Prostate gland (tissue), 2 donors: Measurements from ENCODE around the gene CCDC182. TPM values are rescaled to one million over a fixed set of nuclear protein-coding genes. Genes with fewer than 3 reads are reported as not detected.

Experiments used
- DNase-seq: peaks from one replicate; pipeline ENCODE4 v3.0.0-alpha.2; 2019; ENCODE audit warnings: low spot score
- H3K27ac ChIP-seq, 2 donors: fragments of 200-600 bp; sonication (generic); 2 replicates each; pipeline ENCODE4 v1.5.1; 2017 to 2019
- H3K27me3 ChIP-seq: fragments of 200-600 bp; sonication (generic); replicated peaks from 2 replicates; pipeline ENCODE4 v1.5.1; 2019; ENCODE audit not compliant: insufficient read depth
- H3K36me3 ChIP-seq, 2 donors: fragments of 200-600 bp; sonication (generic); 1 replicate in 1 of 2; 2 replicates in 1 of 2; pipeline versions ENCODE4 v1.5.1 to v1.8.1; 2017 to 2019
- H3K4me1 ChIP-seq: fragments of 200-600 bp; sonication (generic); replicated peaks from 2 replicates; pipeline ENCODE4 v1.5.1; 2019
- H3K4me3 ChIP-seq, 2 donors: fragments of 200-600 bp; sonication (generic); 2 replicates each; pipeline ENCODE4 v1.5.1; 2017 to 2019
- H3K9me3 ChIP-seq: fragments of 200-600 bp; sonication (generic); 2 replicates; pipeline ENCODE4 v1.5.1; 2017
- POLR2A ChIP-seq: fragments of 450-650 bp; IDR thresholded peaks from one replicate; pipeline ENCODE4 v1.6.1; 2016; ENCODE audit warnings: antibody characterized with exemption, mild to moderate bottlenecking
- POLR2AphosphoS5 ChIP-seq: sonication (generic); formaldehyde crosslinking; IDR thresholded peaks from one replicate; pipeline ENCODE4 v1.6.1; 2017; ENCODE audit warnings: antibody characterized with exemption
- WGBS: methylation state at CpG from one replicate; pipeline ENCODE4 v1.1.5; 2018; 5-methylcytosine and 5-hydroxymethylcytosine counted together
- intact Hi-C: fragments of 100-400 bp; cut with DNase I; formaldehyde crosslinking; loops from one replicate; pipeline ENCODE4 v1.14.2; 2022
- total RNA-seq, 2 donors: library from RNA; depleted of rRNA; stranded (reverse); fragments of >200 nt; gene quantifications; one replicate each; pipeline ENCODE4 v1.1.0, GENCODE V29; 2016
- TF ChIP-seq, protein P1 (sequence below), 4 experiments: fragments of 200-600 bp in 2 of 4; fragments of 450-650 bp in 2 of 4; sonication (generic) in 2 of 4; IDR thresholded peaks; 1 replicate in 3 of 4; 2 replicates in 1 of 4; pipeline ENCODE4 v1.5.1; 2016 to 2019; ENCODE audit warnings: antibody characterized with exemption in 4 of 4, mild to moderate bottlenecking in 2 of 4, moderate library complexity in 2 of 4

The CCDC182 gene
- total RNA-seq, 2 donors from 2014 or later = 1.1 TPM; not detected in 1

DNA sequence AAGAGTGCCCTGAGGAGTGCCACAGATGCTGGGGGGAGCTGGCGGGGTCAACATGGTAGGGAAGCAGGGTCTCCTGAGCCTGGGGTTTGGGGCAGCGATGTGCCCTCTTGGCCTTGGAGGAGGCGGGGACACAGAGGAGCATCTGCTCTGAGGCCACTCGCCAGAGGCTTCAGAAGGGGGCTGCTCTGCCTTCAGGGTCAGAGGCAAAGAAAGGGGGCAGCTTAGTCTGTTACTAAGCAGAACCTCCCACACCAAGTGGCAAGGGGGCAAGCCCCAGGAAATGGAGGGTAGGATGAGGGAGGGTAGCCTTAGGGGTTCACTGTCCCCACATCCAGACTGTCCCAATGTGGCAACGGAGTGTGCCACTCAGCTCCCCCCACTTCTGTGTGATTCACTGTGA lies 18.3 kb downstream of the CCDC182 start:
- Histone ChIP-seq H3K4me1 (no peaks in the 10 kb centered on the region), H3K36me3 (no peaks in the 10 kb centered on the region), H3K9me3 (no peaks in the 10 kb centered on the region), H3K27ac (no peak overlapping the region), H3K27me3 (no peaks in the 10 kb centered on the region), H3K4me3 (no peak overlapping the region)
- intact Hi-C loops = no loop called here
- no peak for DNase-seq
- WGBS = 81% methylated on average over 5 of the region's 5 CpGs
- TF ChIP-seq POLR2A (no peak), POLR2AphosphoS5 (no peak)
- TF ChIP-seq, protein P1, sequence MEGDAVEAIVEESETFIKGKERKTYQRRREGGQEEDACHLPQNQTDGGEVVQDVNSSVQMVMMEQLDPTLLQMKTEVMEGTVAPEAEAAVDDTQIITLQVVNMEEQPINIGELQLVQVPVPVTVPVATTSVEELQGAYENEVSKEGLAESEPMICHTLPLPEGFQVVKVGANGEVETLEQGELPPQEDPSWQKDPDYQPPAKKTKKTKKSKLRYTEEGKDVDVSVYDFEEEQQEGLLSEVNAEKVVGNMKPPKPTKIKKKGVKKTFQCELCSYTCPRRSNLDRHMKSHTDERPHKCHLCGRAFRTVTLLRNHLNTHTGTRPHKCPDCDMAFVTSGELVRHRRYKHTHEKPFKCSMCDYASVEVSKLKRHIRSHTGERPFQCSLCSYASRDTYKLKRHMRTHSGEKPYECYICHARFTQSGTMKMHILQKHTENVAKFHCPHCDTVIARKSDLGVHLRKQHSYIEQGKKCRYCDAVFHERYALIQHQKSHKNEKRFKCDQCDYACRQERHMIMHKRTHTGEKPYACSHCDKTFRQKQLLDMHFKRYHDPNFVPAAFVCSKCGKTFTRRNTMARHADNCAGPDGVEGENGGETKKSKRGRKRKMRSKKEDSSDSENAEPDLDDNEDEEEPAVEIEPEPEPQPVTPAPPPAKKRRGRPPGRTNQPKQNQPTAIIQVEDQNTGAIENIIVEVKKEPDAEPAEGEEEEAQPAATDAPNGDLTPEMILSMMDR (IDR thresholded peaks at IDR 0.05) = no peak

DNA sequence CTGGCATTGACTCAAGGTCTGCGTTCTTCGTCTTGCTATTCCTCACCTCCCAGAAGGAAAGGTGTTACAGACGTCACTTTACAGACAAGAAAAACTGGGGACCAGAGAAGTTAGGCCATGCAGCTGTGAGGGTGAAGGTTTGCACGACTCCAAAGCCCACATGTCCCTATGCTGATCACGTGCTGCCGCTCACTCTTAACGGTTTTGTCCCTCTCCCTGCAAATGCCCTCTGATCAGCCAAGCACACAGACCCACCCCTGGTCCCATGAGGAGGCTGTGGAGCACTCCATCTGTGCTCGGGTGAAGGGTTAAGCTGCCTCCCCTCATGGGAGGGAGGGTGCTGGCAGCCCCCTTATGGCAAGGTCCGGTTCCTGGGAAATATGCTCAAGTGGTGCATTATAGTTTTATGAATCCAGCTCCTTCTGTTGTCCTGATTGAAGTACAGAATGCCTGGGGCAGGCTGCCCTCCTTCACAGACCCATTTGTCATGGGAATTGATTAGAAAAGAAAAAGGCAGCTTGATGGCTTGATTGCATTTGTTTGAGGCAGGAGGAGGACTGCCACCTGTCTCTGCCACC lies 18.8 kb downstream of the CCDC182 start:
- Histone ChIP-seq H3K27ac (no peak overlapping the region), H3K27me3 (no peaks in the 10 kb centered on the region), H3K36me3 (no peaks in the 10 kb centered on the region), H3K4me3 (no peak overlapping the region), H3K4me1 (no peaks in the 10 kb centered on the region), H3K9me3 (no peaks in the 10 kb centered on the region)
- DNase-seq = no peak
- intact Hi-C loops = no loop called here
- 92% methylated on average over 9 of the region's 9 CpGs for WGBS
- TF ChIP-seq, protein P1 (IDR thresholded peaks at IDR 0.05) = no peak
- TF ChIP-seq POLR2AphosphoS5 = no peak
- no peak for TF ChIP-seq POLR2A

DNA sequence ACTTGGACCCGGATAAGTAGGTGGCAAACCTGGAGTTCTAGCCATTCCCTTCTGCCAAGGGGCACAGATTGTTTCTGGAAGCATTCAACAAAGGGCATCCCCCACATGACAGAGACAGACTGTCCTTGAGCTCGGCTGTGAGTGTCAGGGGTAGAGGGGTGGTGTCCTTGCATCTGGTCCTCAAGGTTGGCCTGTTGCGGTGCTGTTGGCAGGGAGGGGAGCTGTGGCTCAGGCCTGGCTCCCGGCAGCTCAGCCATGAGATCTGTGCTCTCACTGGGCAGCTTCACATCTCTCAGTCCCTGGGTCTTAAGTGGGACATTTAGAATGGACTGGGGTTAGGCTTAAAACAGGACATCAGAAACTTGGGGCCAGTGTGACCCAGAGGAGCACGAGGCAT lies 20.4 kb downstream of the CCDC182 start:
- H3K4me1 ChIP-seq = no peaks in the 10 kb centered on the region
- DNase-seq = no peak
- TF ChIP-seq, protein P1 (IDR thresholded peaks at IDR 0.05) = no peak
- no peaks in the 10 kb centered on the region for H3K27me3 ChIP-seq
- WGBS = 94% methylated on average over 5 of the region's 5 CpGs
- H3K27ac ChIP-seq = no peak overlapping the region
- H3K36me3 ChIP-seq = no peaks in the 10 kb centered on the region
- no peaks in the 10 kb centered on the region for H3K9me3 ChIP-seq
- intact Hi-C loops = no loop called here
- no peak overlapping the region for H3K4me3 ChIP-seq

DNA sequence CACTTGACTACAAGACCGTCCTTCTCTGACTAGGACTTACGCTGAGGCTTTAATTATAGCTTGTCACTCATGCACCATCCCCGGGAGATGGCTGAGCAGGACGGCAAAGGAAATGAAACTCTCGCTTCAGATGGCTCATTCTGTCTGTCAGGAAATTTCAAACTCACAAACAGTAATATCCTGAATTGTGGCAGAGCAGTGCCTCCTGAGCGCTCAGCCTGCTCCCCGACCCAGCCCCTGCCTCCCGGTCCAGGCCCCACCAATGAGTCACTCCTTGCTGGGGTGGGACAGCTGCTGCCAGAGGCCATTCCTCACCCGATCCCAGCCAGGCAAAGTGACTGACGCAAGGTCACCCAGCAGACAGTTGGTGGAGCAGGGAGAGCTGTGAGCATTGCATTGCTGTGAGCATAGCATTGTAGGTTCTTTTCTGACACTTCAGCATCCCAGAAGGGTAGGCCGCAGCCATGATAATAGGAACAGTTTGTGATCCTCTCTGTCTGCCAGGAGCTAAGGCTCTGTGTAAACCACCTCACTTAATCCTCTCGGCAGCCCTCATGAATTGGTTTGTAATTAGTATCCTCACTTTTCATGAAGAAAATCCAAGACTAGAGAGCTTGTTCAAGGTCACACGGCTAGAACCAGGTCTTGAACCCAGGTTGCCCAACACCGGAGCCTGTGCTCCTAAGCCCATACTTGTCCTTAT lies 20.9 kb downstream of the CCDC182 start:
- WGBS = 80% methylated on average over 14 of the region's 14 CpGs
- no peak overlapping the region for H3K27ac ChIP-seq
- H3K27me3 ChIP-seq = no peaks in the 10 kb centered on the region
- TF ChIP-seq POLR2AphosphoS5 = no peak
- TF ChIP-seq POLR2A = no peak
- TF ChIP-seq, protein P1 (IDR thresholded peaks at IDR 0.05) = no peak
- intact Hi-C loops = no loop called here
- no peak for DNase-seq
- H3K9me3 ChIP-seq = no peaks in the 10 kb centered on the region
- H3K36me3 ChIP-seq = no peaks in the 10 kb centered on the region
- no peak overlapping the region for H3K4me3 ChIP-seq
- no peaks in the 10 kb centered on the region for H3K4me1 ChIP-seq

DNA sequence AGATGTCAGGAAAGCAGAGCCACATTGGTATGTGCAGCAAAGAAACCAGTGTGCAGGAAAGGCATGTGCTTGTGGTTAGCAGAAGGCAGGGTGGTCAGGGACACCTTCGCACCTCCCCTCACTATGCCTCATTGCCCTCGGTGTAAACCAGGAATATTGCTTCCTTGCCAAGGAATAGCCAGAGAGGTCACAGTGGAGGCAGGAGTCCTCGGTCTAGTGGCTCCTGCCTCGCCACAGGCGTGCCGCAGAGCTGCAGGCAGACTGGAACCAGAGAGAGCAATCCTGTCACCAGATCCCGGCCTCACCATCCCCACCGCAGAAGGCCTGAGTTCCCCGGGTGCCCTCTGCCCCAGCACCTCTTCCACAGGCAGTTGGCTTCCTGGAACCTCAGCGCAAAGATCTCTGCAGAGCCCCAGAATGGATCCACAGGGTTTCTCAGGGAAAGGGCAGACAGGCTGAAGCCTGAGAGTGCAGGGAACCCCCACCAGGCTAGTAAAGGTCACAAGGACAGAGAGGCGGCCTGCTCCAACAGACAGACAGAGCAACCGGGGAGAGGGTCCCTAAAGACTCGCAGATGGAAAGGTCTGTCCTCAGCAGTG lies 21.6 kb downstream of the CCDC182 start:
- Histone ChIP-seq H3K9me3 (no peaks in the 10 kb centered on the region), H3K27me3 (no peaks in the 10 kb centered on the region)
- intact Hi-C loops = no loop called here

More for the DNA sequence above, 21.6 kb downstream of the CCDC182 start:
- Histone ChIP-seq H3K4me1 (no peaks in the 10 kb centered on the region), H3K4me3 (no peak overlapping the region), H3K36me3 (no peaks in the 10 kb centered on the region), H3K27ac (no peak overlapping the region)
- no peak for DNase-seq
- 89% methylated on average over 13 of the region's 13 CpGs for WGBS
- TF ChIP-seq POLR2A (no peak), POLR2AphosphoS5 (no peak)
- TF ChIP-seq, protein P1 (IDR thresholded peaks at IDR 0.05) = no peak
